K562 (cell line): ENCODE results near the gene CORIN. TPM values are rescaled to one million over a fixed set of nuclear protein-coding genes. Genes with fewer than 3 reads are reported as not detected.

Experiments
- ATAC-seq: fragments of 200-7000 bp; cut with Tn5 transposase; 3 replicates; pipeline ENCODE4 v1.9.1; 2020; ENCODE audit warnings: moderate library complexity
- BruUV-seq: library from RNA; stranded (reverse); fragments of 400-500 nt; replicated peaks from 2 replicates; lab custom pipeline; 2021; lab: Mats Ljungman, UMichigan
- CTCF ChIA-PET: fragments of 300-600 bp; formaldehyde crosslinking; extraction: SDS; loops from one replicate; lab custom pipeline; 2021; ENCODE audit warnings: low intra/inter-chr PET ratio; lab: Yijun Ruan, JAX
- POLR2A ChIA-PET: fragments of 300-600, 350-650 bp; sonication (Branson Sonifier 250); formaldehyde crosslinking; extraction: SDS; loops from one replicate; lab custom pipeline; 2021; ENCODE audit warnings: antibody characterized with exemption, inconsistent platforms; lab: Yijun Ruan, JAX
- DNase-seq, 4 experiments: peaks; one replicate each; pipeline versions ENCODE4 v3.0.0 to v3.0.0-alpha.2; 2011 to 2018; ENCODE audit warnings: low spot score in 3 of 4, mixed read lengths in 3 of 4; ENCODE audit errors: extremely low read depth in 1 of 4
- FAIRE-seq: peaks from 2 replicates; lab custom pipeline; 2011; peaks lifted over from hg19 to GRCh38; lab: Jason Lieb, UNC
- H2AFZ ChIP-seq: 2 replicates; pipeline ENCODE4 v1.6.0; 2011; ENCODE audit warnings: low read depth, low read length, control low read depth, inconsistent platforms
- H3K27ac ChIP-seq: fragments of 200-600 bp; 3 replicates; pipeline ENCODE4 v1.8.0; 2011; ENCODE audit warnings: low read depth, mild to moderate bottlenecking, control low read depth, inconsistent platforms, low read length, moderate library complexity, mixed read lengths; ENCODE audit errors: extremely low read depth
- H3K27me3 ChIP-seq, 2 experiments: fragments of 300-600 bp in 1 of 2; 2 replicates in 1 of 2; 3 replicates in 1 of 2; pipeline versions ENCODE4 v1.6.0 to v1.8.0; 2011; ENCODE audit warnings: inconsistent platforms in 2 of 2, low read length in 2 of 2, mild to moderate bottlenecking in 1 of 2, mixed read lengths in 1 of 2, moderate library complexity in 1 of 2; ENCODE audit not compliant: control insufficient read depth in 2 of 2, insufficient read depth in 2 of 2
- H3K36me3 ChIP-seq: fragments of 300-600 bp; 3 replicates; pipeline ENCODE4 v1.8.0; 2011; ENCODE audit warnings: mild to moderate bottlenecking, low read length, inconsistent platforms; ENCODE audit not compliant: control insufficient read depth, insufficient read depth
- H3K4me1 ChIP-seq, 2 experiments: fragments of 200-600 bp in 1 of 2; replicated peaks in 1 of 2; 2 replicates in 1 of 2; 3 replicates in 1 of 2; pipeline versions ENCODE4 v1.5.1 to v1.8.0; 2011; ENCODE audit warnings: inconsistent platforms in 2 of 2, low read length in 2 of 2, mild to moderate bottlenecking in 1 of 2, mixed read lengths in 1 of 2, moderate library complexity in 1 of 2; ENCODE audit not compliant: control insufficient read depth in 2 of 2, insufficient read depth in 2 of 2
- H3K4me2 ChIP-seq: 2 replicates; pipeline ENCODE4 v1.6.1; 2011; ENCODE audit warnings: low read length, control low read depth, inconsistent platforms, mixed read lengths; ENCODE audit not compliant: insufficient read depth
- H3K4me3 ChIP-seq: fragments of 200-600 bp; sonication (generic), shearing (Covaris generic); 2 replicates; pipeline ENCODE4 v1.5.1; 2016; ENCODE audit warnings: control low read depth, inconsistent platforms
- H3K79me2 ChIP-seq: fragments of 200-600 bp; 3 replicates; pipeline ENCODE4 v1.8.0; 2011; ENCODE audit warnings: low read length, inconsistent platforms; ENCODE audit not compliant: control insufficient read depth, insufficient read depth
- H3K9ac ChIP-seq, 2 experiments: 2 replicates each; pipeline versions ENCODE4 v1.6.0 to v1.6.1; 2011; ENCODE audit warnings: low read depth in 2 of 2, low read length in 2 of 2, control low read depth in 1 of 2, inconsistent platforms in 1 of 2, mild to moderate bottlenecking in 1 of 2, mixed read lengths in 1 of 2; ENCODE audit not compliant: insufficient read depth in 1 of 2
- H3K9me1 ChIP-seq: one replicate; pipeline ENCODE4 v1.6.0; 2011; ENCODE audit warnings: inconsistent platforms, mild to moderate bottlenecking, low read length, moderate library complexity; ENCODE audit not compliant: control insufficient read depth, insufficient read depth
- H3K9me3 ChIP-seq: replicated peaks from 2 replicates; pipeline ENCODE4 v1.5.1; 2011; ENCODE audit warnings: low read depth, low read length, inconsistent platforms; ENCODE audit not compliant: control insufficient read depth, insufficient read depth
- H4K20me1 ChIP-seq: replicated peaks from 2 replicates; pipeline ENCODE4 v1.6.1; 2011; ENCODE audit warnings: low read length, inconsistent platforms, mixed read lengths; ENCODE audit not compliant: control insufficient read depth, insufficient read depth
- KHSRP ChIP-seq: fragments of 450-650 bp; IDR thresholded peaks from 2 replicates; pipeline ENCODE4 v1.6.1; 2017
- LCOR ChIP-seq: sonication (generic); formaldehyde crosslinking; IDR thresholded peaks from 2 replicates; pipeline ENCODE4 v1.8.0; 2022; ENCODE audit warnings: mild to moderate bottlenecking, missing genetic modification reagents
- MNT ChIP-seq, 2 experiments: fragments of 450-650 bp; conservative IDR thresholded peaks; 2 replicates each; pipeline ENCODE4 v1.6.1; 2017; ENCODE audit warnings: mild to moderate bottlenecking in 2 of 2, moderate library complexity in 2 of 2
- TOE1 ChIP-seq, 2 experiments: fragments of 450-650 bp in 1 of 2; sonication (generic) in 1 of 2; formaldehyde crosslinking in 1 of 2; IDR thresholded peaks; 2 replicates each; pipeline versions ENCODE4 v1.7.1 to v1.8.0; 2016 to 2022; ENCODE audit warnings: borderline replicate concordance in 2 of 2, mild to moderate bottlenecking in 2 of 2, antibody characterized with exemption in 1 of 2, inconsistent platforms in 1 of 2, low read depth in 1 of 2, missing genetic modification reagents in 1 of 2, moderate library complexity in 1 of 2
- TSC22D4 ChIP-seq: fragments of 450-650 bp; IDR thresholded peaks from 2 replicates; pipeline ENCODE4 v1.6.1; 2016; ENCODE audit warnings: missing genetic modification characterization, missing biosample characterization, control low read depth
- ZMIZ1 ChIP-seq, 2 experiments: fragments of 150-350 bp in 1 of 2; IDR thresholded peaks; 2 replicates each; pipeline ENCODE4 v1.6.1; 2012 to 2016; ENCODE audit warnings: low read depth in 2 of 2, low read length in 2 of 2, mild to moderate bottlenecking in 1 of 2, moderate library complexity in 1 of 2
- WGBS: fragments of 100-300 bp; shearing (Covaris generic); methylation state at CpG from one replicate; pipeline ENCODE4 v1.1.6; 2016; ENCODE audit warnings: low coverage, mixed read lengths; ENCODE audit not compliant: insufficient coverage; ENCODE audit errors: missing lambda C conversion rate; 5-methylcytosine and 5-hydroxymethylcytosine counted together
- in situ Hi-C: fragments of 300-500 bp; cut with MboI; formaldehyde crosslinking; loops from 4 replicates; pipeline ENCODE4 v1.15.0; 2018; ENCODE audit warnings: inconsistent platforms, mixed read lengths
- intact Hi-C: fragments of 100-400 bp; cut with micrococcal nuclease; formaldehyde crosslinking; loops from 2 replicates; pipeline ENCODE4 v1.14.2; 2022
- polyA plus RNA-seq, 8 experiments: library from polyadenylated mRNA; depleted of rRNA in 4 of 8; stranded (reverse) in 5 of 8; unstranded in 3 of 8; fragments of >200 nt; fragmentation: Nextera tagmentation in 2 of 8; fragmentation: Illumina TruSeq in 1 of 8; extraction: Ambion mirVana in 2 of 8; extraction: Trizol in 1 of 8; gene quantifications; 2 replicates each; pipeline versions ENCODE4 v1.2.1 to v1.2.3, GENCODE V29; 2011 to 2014; ENCODE audit warnings: inconsistent platforms in 1 of 8, missing spikeins in 1 of 8
- total RNA-seq, 7 experiments: library from RNA; depleted of rRNA in 6 of 7; stranded (reverse); fragments of >200 nt in 6 of 7; fragmentation: Illumina TruSeq in 2 of 7; extraction: Trizol in 2 of 7; gene quantifications; 2 replicates each; pipeline versions ENCODE4 v1.2.1 to v1.2.3, GENCODE V29; 2011 to 2021; ENCODE audit warnings: low replicate concordance in 1 of 7

The CORIN gene
- total and polyA plus RNA-seq, 9 of the 15 experiments (the other 6 are each of a cell fraction or from before 2014, with no cell fraction given) = 0.04 to 0.31 (median 0.08) TPM; not detected in 4

GRCh38 chr4:47816748-47817147 lies 21.1 kb downstream of the CORIN start:
- no TSS peak for BruUV-seq
- no peak overlapping the region for H3K4me3 ChIP-seq
- no peaks in the 10 kb centered on the region for H4K20me1 ChIP-seq
- in situ Hi-C loops (no loop called here), intact Hi-C loops (no loop called here)
- no peaks in the 10 kb centered on the region for H3K79me2 ChIP-seq
- H3K4me1 ChIP-seq = no peaks in the 10 kb centered on the region
- H2AFZ ChIP-seq = no peak overlapping the region
- peaks cover 0 to 7% of the 10 kb centered on the region in 2 experiments; a peak in 2 of 5 replicates for H3K27me3 ChIP-seq
- CTCF ChIA-PET = no interaction called here
- FAIRE-seq = no peak
- H3K9ac ChIP-seq = no peak overlapping the region
- no peak for DNase-seq
- no peak overlapping the region for H3K27ac ChIP-seq
- POLR2A ChIA-PET = no interaction called here
- no peaks in the 10 kb centered on the region for H3K36me3 ChIP-seq
- H3K9me1 ChIP-seq = no peaks in the 10 kb centered on the region
- H3K9me3 ChIP-seq = no peaks in the 10 kb centered on the region
- WGBS = 0% methylated on average over 2 of the region's 2 CpGs
- no peak for ATAC-seq
- H3K4me2 ChIP-seq = no peak overlapping the region
- no peak for TF ChIP-seq TSC22D4 (tag)
- no peak for TF ChIP-seq ZMIZ1 (IDR thresholded peaks at IDR 0.05; ENCODE audit: low read depth in 2 of 2, low read length in 2 of 2)
- no peak for TF ChIP-seq TOE1 (IDR thresholded peaks at IDR 0.05; ENCODE audit: borderline replicate concordance)
- no peak for TF ChIP-seq TOE1 (CRISPR knock-in tag; IDR thresholded peaks at IDR 0.05; ENCODE audit: borderline replicate concordance, low read depth)
- no peak for TF ChIP-seq MNT (conservative IDR thresholded peaks at IDR 0.05)
- TF ChIP-seq LCOR = no peak
- no peak for TF ChIP-seq KHSRP
